ENCODE results near the gene HK1.
"Not testable (repeated sequence)": the region's sequence is repeated elsewhere in the genome, so short reads cannot be mapped to it uniquely, and the experiment has no call there.

The HK1 gene

GRCh38 chr10:69315100-69315542 lies 36.8 kb downstream of the HK1 start:
- DNase-seq = no peak

- peak; percentile 33 for DNase-seq
Observed at GRCh38 chr10:69315610-69316312, 37.5 kb downstream of the HK1 start.

GRCh38 chr10:69316313-69317059 lies 38.2 kb downstream of the HK1 start:
- no peak for DNase-seq

GRCh38 chr10:69317175-69317604 lies 38.9 kb downstream of the HK1 start:
- peak; percentile 55 for DNase-seq

GRCh38 chr10:69317626-69318105 lies 39.4 kb downstream of the HK1 start:
- no peak for DNase-seq

- peak; percentile 93 for DNase-seq
Observed at GRCh38 chr10:69318106-69318866, 40.0 kb downstream of the HK1 start.

- peak; percentile 89 for DNase-seq
Observed at GRCh38 chr10:69318867-69319727, 40.8 kb downstream of the HK1 start.

- DNase-seq = no peak
Observed at GRCh38 chr10:69319841-69320316, 41.6 kb downstream of the HK1 start.

GRCh38 chr10:69320521-69320920 lies 42.2 kb downstream of the HK1 start:
- DNase-seq = no peak

- no peak for DNase-seq
Observed at GRCh38 chr10:69321039-69321715, 42.9 kb downstream of the HK1 start.

- DNase-seq = no peak
Observed at GRCh38 chr10:69321865-69322264, 43.6 kb downstream of the HK1 start.

- not testable (repeated sequence) for DNase-seq
Observed at GRCh38 chr10:69322346-69322745, 44.0 kb downstream of the HK1 start.

- no peak for DNase-seq
Observed at GRCh38 chr10:69323622-69324021, 45.3 kb downstream of the HK1 start.

- no peak for DNase-seq
Observed at GRCh38 chr10:69324583-69324982, 46.3 kb downstream of the HK1 start.

GRCh38 chr10:69325637-69326523 lies 47.6 kb downstream of the HK1 start:
- not testable (repeated sequence) for DNase-seq

- no peak for DNase-seq
Observed at GRCh38 chr10:69326692-69327091, 48.4 kb downstream of the HK1 start.

GRCh38 chr10:69327463-69328379 lies 49.4 kb downstream of the HK1 start:
- DNase-seq = peak; percentile 49

- DNase-seq = no peak
Observed at GRCh38 chr10:69328380-69328735, 50.1 kb downstream of the HK1 start.

- DNase-seq = not testable (repeated sequence)
Observed at GRCh38 chr10:69328888-69329287, 50.6 kb downstream of the HK1 start.

All from activated CD4-positive, alpha-beta T cell treated with anti-CD3 and anti-CD28 coated beads for 48 hours (primary cell).